Activated CD8-positive, alpha-beta memory T cell treated with anti-CD3 and anti-CD28 coated beads for 48 hours (primary cell): Measurements from ENCODE around the gene IMPDH2.

Experiments used
- DNase-seq, 3 experiments: peaks; one replicate each; pipeline ENCODE4 v3.0.0-alpha.2; 2020; ENCODE audit warnings: low read depth in 2 of 3, low spot score in 2 of 3

IMPDH2 gene

DNA sequence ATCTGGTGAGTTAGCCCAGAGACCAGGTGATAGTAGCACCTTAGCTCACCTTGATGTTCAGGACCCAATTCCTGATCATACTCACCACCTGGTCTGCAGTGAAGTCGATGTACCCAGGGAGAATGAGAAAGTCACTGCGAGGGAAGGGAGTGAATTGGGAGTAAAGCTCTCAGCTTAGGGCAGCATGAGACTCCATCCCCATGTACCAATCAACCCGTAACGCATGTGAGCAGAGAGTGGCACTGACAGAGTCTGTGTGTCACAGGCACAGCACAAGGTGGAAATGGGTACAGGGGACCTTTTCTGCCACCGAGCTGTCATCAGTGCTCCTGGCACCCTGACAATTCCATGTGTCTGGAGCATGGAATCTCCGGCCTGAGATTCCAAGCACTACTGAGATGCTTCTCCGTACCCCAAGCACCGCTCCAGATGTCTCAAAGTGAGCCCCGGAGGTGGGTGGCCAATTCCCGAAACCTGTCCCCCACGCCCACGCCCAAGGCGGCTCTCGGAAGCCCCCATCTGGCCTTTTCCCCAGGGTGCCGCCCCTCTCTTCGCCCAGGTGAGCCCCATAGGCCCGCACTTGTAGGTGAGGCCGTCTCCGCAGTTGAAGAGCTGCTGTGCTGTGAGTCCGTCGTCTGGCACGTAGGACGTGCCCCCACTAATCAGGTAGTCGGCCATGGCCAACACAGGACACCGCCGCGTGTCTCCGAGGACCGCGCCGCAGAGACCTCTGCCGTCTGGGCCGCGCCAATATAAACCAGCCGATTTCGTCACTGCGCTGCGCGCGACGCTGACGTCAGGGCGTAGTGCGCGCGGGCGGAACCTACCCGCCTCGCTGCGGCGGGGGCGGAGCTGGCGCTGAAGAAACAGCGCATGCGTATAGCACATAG is at the start of gene IMPDH2:
IMPDH2 (minus strand) TSS at position 726 of the 890 bp plus-strand sequence; CDS start at position 678, 48 bp downstream.
- peak; percentile 84 to 93 (median 88) for DNase-seq

DNA sequence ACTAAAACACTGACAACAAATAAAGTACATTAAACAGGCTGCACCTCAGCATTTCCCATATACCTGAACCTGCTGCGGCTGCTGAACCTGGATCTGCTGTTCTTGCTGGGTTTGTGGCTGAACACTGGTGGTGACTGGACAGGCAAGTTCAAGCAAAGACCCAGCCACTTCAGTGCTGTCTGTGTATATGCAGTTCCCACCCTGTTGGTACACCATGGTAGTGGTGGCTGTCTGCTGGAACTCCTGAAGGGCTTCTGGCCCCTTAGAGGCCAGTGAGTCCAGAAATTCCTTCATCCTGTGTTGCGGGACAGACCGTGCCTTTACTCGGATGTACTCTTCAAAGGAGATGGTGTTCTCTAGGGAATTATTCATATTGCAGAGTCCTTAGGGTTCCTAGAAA is 47.4 kb upstream of the IMPDH2 start:
- no peak for DNase-seq

GRCh38 chr3:49076116-49076515 is 46.9 kb upstream of the IMPDH2 start:
- no peak for DNase-seq

GRCh38 chr3:49058011-49058410 is 28.8 kb upstream of the IMPDH2 start:
- DNase-seq: no peak

- DNase-seq: no peak
Observed at GRCh38 chr3:49057268-49057667, 28.1 kb upstream of the IMPDH2 start.

- no peak for DNase-seq
Observed at GRCh38 chr3:49054344-49054862, 25.2 kb upstream of the IMPDH2 start.

DNA sequence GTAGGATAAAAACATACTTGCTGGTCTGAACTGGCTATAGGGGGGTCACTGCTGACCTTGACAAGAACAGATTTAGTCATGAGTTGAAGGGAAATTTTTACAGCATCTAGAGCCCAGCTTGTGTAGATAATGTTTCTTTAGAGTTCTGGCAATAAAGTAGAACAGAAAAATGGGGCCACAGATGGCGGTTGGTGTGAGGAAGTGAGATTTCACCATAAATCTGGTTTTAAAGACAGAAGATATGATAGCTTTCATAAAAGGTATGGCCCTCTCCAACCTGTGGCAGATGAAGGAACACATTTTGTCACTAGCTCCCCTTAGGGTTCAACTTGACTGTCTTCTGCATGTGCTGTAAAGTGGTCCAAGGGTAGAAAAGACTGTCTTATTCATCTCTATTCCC is 24.3 kb upstream of the IMPDH2 start:
- DNase-seq: no peak

GRCh38 chr3:49035281-49035680 is 6.1 kb upstream of the IMPDH2 start:
- DNase-seq: no peak

- no peak for DNase-seq
Observed at GRCh38 chr3:49034650-49035049, 5.5 kb upstream of the IMPDH2 start.

DNA sequence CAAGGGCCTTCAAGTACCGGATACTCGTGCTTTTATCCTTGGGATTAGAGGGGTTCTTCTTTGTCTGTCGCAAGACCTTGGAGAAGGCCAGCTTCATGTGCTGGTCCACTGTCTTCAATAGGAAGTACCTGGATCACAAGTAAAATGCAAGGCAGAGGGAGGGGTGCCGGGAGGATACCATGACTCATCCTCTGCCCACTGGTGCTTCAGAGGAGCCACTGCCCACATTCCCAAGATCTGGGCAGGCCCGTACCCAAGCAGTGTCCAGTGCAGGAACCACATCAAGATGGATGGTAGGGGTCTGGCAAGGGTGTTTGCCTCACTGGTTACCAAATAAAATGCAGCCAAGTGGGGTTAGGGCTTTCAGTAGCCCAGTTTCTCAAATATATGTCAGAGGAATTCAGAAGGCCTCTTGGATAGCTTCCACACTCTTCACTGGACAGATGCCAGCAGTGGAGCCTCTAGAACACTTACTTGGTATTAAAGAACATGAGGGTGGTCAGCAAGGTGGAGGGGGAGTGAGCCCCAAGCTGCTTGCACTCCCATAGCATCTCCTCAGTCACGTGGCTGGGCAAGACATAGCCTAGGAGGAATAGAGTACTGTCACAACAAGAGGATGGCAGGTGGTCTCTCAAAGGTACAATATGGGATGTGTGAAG is 3.6 kb upstream of the IMPDH2 start:
- DNase-seq: no peak

DNA sequence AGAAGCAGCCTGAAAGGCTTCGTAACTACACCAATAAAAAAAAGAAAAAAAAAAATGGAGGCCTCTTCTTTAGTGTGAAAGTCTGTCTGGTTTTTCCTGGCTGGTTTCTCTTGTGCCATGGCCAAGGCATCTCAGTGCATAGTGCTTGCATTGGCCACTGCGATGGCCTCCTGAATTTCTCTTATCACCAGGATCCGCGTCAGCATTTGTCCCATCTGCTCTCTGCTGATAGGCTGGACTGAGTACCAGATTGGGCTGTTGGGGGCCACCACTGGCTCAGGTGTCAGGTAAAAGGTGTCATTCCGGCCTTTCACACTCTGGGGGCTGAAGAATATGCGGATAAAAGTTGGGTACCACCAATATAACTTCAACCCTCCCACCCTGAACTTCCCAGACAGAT is 1.1 kb upstream of the IMPDH2 start:
- no peak for DNase-seq

GRCh38 chr3:49029563-49029884 is 326 bp upstream of the IMPDH2 start:
- no peak for DNase-seq

- no peak for DNase-seq
Observed at GRCh38 chr3:49028298-49028672, 913 bp downstream of the IMPDH2 start.

GRCh38 chr3:49027634-49028033 is 1.6 kb downstream of the IMPDH2 start:
- no peak for DNase-seq

GRCh38 chr3:49026536-49026935 is 2.7 kb downstream of the IMPDH2 start:
- DNase-seq: no peak

DNA sequence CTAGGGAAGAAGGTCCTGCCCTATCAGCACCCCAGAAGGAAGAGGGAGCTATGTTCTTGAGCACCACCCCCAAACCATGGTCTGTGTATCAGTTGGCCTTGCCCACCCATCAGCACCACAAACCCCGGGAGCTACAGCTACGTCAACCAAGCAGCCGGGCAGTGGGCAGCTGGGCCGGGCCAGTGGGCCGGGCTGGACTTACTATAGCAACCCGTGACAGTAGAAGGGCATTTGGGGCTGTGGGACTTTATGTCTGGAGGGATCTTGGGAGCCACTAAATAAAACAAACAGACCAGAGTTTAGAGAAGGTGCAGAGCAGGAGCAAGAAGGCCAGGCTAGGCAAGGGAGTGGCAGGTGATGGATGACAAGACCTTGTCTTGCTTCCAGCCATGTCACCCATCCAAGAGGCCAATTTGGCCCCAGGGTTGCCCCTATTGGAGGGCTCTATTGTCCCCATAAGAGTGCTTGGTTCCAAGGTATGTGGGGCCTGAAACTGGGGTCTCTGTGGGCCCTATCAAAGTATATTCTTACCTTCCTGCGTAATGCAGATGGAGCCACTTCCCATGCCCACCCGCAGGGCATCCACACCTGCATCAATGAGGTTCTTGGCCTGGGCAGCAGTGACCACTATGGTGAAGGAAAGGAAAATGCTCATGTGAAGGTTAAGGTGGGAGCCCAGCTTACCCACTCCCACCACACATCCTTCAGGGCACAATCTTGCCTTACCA is 3.2 kb downstream of the IMPDH2 start:
- no peak for DNase-seq

GRCh38 chr3:49025005-49025792 is 4.0 kb downstream of the IMPDH2 start:
- no peak for DNase-seq

DNA sequence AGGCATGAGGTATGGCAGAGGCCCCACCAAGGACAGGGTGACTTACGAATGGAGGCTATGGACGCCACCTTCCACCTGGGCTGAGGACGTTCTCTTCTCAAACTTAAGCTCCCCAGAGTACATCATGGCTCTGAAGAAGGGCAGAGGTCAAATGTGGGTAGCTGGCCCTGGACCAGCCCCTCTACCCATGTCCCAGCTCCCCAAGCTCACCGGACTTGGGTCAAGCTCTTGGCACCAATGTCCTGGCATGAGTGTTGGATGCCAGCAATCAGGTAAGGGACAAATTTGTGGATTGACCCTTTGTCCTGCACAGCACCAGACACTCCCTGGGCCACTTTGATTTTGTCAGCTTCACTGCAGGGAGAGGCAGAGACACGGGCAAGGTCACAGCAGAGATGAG is 4.7 kb downstream of the IMPDH2 start:
- no peak for DNase-seq

DNA sequence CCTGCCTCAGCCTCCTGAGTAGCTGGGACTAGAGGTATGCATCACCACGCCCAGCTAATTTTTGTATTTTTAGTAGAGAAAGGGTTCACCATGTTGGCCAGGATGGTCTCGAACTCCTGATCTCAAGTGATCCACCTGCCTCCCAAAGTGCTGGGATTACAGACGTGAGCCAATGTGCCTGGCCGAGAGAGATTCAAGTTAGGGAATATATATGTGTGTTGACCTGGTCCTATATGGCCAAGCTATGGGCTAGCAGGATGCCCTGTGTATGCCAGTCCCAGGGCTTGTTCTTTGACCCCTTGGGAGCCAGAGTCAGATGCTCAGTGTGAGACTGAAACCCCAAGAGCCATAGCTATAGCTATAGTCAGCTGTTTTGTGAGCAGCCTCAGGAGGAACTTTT is 5.4 kb downstream of the IMPDH2 start:
- DNase-seq: no peak

GRCh38 chr3:49022688-49023171 is 6.5 kb downstream of the IMPDH2 start:
- DNase-seq: no peak
